Fibroblast of the aortic adventitia (primary cell): Measurements from ENCODE around the gene PMEPA1. TPM values are rescaled to one million over a fixed set of nuclear protein-coding genes. Genes with fewer than 3 reads are reported as not detected.

Experiments
- DNase-seq: peaks from one replicate; pipeline ENCODE4 v3.0.0-alpha.2; 2010; ENCODE audit warnings: low read depth
- H3K4me3 ChIP-seq: 2 replicates; pipeline ENCODE4 v1.5.1; 2011; ENCODE audit warnings: low read depth, mild to moderate bottlenecking, control low read depth, low read length, moderate library complexity
- CTCF ChIP-seq: IDR thresholded peaks from 2 replicates; pipeline ENCODE4 v1.5.1; 2011; ENCODE audit warnings: mild to moderate bottlenecking, low read length, control low read depth, inconsistent platforms; ENCODE audit not compliant: insufficient read depth
- total RNA-seq: library from RNA; depleted of rRNA; stranded (reverse); fragments of >200 nt; gene quantifications from 2 replicates; pipeline ENCODE4 v1.2.3, GENCODE V29; 2012; ENCODE audit warnings: low replicate concordance

The PMEPA1 gene
- total RNA-seq, 1 donor: 1.4 TPM

DNA sequence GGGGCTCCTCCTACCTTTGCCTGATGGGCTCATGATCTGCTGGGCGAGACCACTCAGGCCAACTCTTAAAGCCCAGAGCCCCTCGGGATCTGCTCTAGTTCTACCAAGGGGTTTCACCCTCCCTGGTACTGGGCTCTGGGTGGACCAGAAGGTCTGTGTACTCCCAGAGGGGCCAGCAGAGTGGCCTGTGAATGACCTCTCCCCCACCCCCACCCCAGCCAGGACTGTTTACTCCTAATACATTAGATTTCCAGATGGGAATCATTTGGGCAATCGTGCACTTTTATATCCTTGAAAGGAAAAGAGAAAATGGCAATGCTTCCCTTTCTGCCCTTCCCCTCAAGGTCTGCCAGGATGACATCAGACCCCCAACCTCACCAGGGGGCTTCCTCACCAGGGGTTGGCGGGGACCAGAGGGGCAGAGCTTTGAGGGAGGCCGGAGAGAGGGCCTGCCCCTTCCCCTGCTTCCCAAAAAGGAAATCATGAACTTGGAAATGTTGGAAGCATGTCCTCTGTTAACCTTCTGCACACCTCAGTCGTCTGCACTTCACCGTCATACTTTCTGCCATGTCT is 37.1 kb upstream of the PMEPA1 start:
- no peak overlapping the region for H3K4me3 ChIP-seq
- TF ChIP-seq CTCF: no peak
- no peak for DNase-seq

GRCh38 chr20:57746201-57746600 is 36.4 kb upstream of the PMEPA1 start:
- TF ChIP-seq CTCF: no peak
- no peak for DNase-seq
- H3K4me3 ChIP-seq: no peak overlapping the region

GRCh38 chr20:57744206-57744605 is 34.4 kb upstream of the PMEPA1 start:
- DNase-seq: no peak
- no peak for TF ChIP-seq CTCF
- no peak overlapping the region for H3K4me3 ChIP-seq

- DNase-seq: no peak
- no peak overlapping the region for H3K4me3 ChIP-seq
- no peak for TF ChIP-seq CTCF
Observed at GRCh38 chr20:57743450-57744095, 33.8 kb upstream of the PMEPA1 start.

DNA sequence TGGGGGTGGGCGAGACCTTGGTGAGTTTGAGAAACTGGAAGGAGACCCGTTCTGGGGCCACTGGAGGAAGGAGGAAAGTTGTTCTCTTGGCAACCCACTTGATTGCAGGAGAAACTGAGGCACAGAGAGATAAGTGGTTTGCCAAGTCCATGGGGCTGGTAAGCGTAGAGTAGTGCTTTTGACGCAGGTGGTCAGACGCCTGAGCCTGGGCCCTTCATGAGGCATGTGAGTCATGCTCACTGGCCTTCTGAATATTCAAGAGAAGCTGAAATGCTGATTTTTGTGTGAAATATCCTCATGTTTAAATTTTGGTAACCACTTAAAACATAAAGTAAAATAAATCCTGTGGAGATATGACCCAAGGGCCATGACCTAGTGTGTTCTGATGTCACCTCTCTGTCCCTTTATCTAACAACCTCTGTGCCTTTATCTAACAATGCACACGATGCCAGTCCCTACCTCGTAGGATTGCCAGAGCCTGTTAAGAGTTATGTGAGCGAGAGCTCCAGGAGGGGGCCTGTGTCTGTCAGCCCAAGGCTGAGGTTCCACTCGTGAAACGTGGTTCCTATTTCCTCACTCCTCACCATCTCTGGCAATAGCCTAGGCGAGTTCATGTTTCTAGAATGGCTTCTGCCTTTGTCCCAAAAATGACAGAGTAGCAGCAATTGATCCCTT is 32.8 kb upstream of the PMEPA1 start:
- H3K4me3 ChIP-seq: no peak overlapping the region
- DNase-seq: no peak
- no peak for TF ChIP-seq CTCF

DNA sequence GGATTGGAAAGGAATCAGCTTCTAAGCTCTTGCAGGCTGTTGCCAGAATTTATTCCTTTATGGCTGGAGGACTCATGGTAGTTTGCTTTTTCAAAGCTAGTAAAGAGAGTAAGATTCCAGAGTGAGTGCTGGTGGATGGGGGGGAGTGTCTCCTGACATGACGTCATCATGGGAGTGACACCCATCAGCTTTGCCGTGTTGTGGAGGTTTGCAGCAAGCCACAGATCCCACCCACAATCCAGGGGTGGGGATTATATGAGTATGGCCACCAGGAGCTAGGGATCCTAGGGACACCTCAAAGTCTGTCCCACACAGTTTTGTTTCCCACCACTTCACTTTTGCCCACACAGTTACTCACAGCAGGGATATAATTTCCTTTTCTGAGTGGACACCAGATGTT is 28.7 kb upstream of the PMEPA1 start:
- no peak overlapping the region for H3K4me3 ChIP-seq
- no peak for DNase-seq
- TF ChIP-seq CTCF: no peak

DNA sequence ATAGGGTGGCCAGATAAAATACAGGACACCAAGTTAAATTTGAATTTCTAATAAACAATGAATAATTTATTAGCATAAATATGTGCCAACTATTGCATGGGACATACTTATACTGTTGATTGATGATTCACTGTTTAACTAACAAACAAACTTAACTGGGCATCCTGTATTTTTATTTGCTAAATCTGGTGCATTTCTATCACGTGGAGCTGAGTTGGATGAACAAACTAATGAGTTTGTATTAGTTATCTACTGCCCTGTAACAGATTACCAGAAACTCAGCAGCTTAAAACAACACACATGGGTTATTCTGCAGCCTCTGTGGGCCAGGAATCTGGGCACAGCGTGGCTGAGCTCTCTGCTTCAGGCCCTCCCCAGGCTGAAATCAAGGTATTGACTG is 28.2 kb upstream of the PMEPA1 start:
- DNase-seq: no peak
- no peak overlapping the region for H3K4me3 ChIP-seq
- TF ChIP-seq CTCF: no peak
